Ishikawa (cell line): ENCODE results near the gene AFDN.

ENCODE experiments used
- CEBPB ChIP-seq: IDR thresholded peaks from 2 replicates; pipeline ENCODE4 v1.6.1; 2012
- CREB1 ChIP-seq: IDR thresholded peaks from 2 replicates; pipeline ENCODE4 v1.6.1; 2012; ENCODE audit warnings: low read depth
- EGR1 ChIP-seq: IDR thresholded peaks from 2 replicates; pipeline ENCODE4 v1.6.1; 2012
- EP300 ChIP-seq: IDR thresholded peaks from 2 replicates; pipeline ENCODE4 v1.6.1; 2012; ENCODE audit warnings: borderline replicate concordance
- FOXM1 ChIP-seq: IDR thresholded peaks from 2 replicates; pipeline ENCODE4 v1.6.1; 2012; ENCODE audit warnings: low read depth, borderline replicate concordance
- MAX ChIP-seq: IDR thresholded peaks from 2 replicates; pipeline ENCODE4 v1.6.1; 2012
- NFIC ChIP-seq: IDR thresholded peaks from 2 replicates; pipeline ENCODE4 v1.6.1; 2012
- RAD21 ChIP-seq: IDR thresholded peaks from 2 replicates; pipeline ENCODE4 v1.6.1; 2012; ENCODE audit warnings: low read depth
- REST ChIP-seq: IDR thresholded peaks from 2 replicates; pipeline ENCODE4 v1.6.1; 2012; ENCODE audit warnings: low read depth, mild to moderate bottlenecking
- TAF1 ChIP-seq: IDR thresholded peaks from 2 replicates; pipeline ENCODE4 v1.6.1; 2012; ENCODE audit warnings: low read depth, mild to moderate bottlenecking
- TCF12 ChIP-seq: IDR thresholded peaks from 2 replicates; pipeline ENCODE4 v1.6.1; 2012; ENCODE audit warnings: low read depth
- TEAD4 ChIP-seq: IDR thresholded peaks from 2 replicates; pipeline ENCODE4 v1.6.1; 2012
- USF1 ChIP-seq: IDR thresholded peaks from 2 replicates; pipeline ENCODE4 v1.6.1; 2012
- YY1 ChIP-seq: IDR thresholded peaks from 2 replicates; pipeline ENCODE4 v1.6.1; 2012; ENCODE audit warnings: low read depth
- ZBTB7A ChIP-seq: IDR thresholded peaks from 2 replicates; pipeline ENCODE4 v1.6.1; 2012; ENCODE audit warnings: low read depth

The AFDN gene

GRCh38 chr6:168016176-168016620 is 189.5 kb downstream of the AFDN start:
- no peak for TF ChIP-seq TAF1
- no peak for TF ChIP-seq TCF12
- TF ChIP-seq ZBTB7A, result no peak
- TF ChIP-seq REST, result no peak
- TF ChIP-seq CREB1, result no peak
- no peak for TF ChIP-seq YY1
- no peak for TF ChIP-seq RAD21
- no peak for TF ChIP-seq USF1
- no peak for TF ChIP-seq FOXM1
- no peak for TF ChIP-seq EGR1
- no peak for TF ChIP-seq MAX
- no peak for TF ChIP-seq TEAD4
- TF ChIP-seq EP300, result no peak

GRCh38 chr6:168016721-168017525 is 190.2 kb downstream of the AFDN start:
- no peak for TF ChIP-seq YY1
- TF ChIP-seq TEAD4, result no peak
- TF ChIP-seq FOXM1, result no peak
- no peak for TF ChIP-seq CEBPB
- no peak for TF ChIP-seq TAF1

GRCh38 chr6:168017629-168018028 is 190.9 kb downstream of the AFDN start:
- TF ChIP-seq RAD21 (no peak), ZBTB7A (no peak), FOXM1 (no peak), MAX (no peak)

GRCh38 chr6:168018664-168019063 is 192.0 kb downstream of the AFDN start:
- TF ChIP-seq EGR1 (no peak), TAF1 (no peak), REST (no peak), USF1 (no peak), NFIC (no peak), TCF12 (no peak)

- TF ChIP-seq EGR1, result no peak
Observed at GRCh38 chr6:168020242-168020641, 193.5 kb downstream of the AFDN start.

- no peak for TF ChIP-seq USF1
- no peak for TF ChIP-seq CREB1
- TF ChIP-seq EP300, result no peak
- TF ChIP-seq TEAD4, result no peak
- no peak for TF ChIP-seq ZBTB7A
- TF ChIP-seq FOXM1, result no peak
- TF ChIP-seq NFIC, result no peak
- no peak for TF ChIP-seq REST
- no peak for TF ChIP-seq MAX
- no peak for TF ChIP-seq EGR1
- no peak for TF ChIP-seq CEBPB
- TF ChIP-seq YY1, result no peak
- no peak for TF ChIP-seq RAD21
- no peak for TF ChIP-seq TAF1
- no peak for TF ChIP-seq TCF12
Observed at GRCh38 chr6:168021581-168021980, 194.9 kb downstream of the AFDN start.
